ENCODE measurements around the gene AFM.

Gene AFM

DNA sequence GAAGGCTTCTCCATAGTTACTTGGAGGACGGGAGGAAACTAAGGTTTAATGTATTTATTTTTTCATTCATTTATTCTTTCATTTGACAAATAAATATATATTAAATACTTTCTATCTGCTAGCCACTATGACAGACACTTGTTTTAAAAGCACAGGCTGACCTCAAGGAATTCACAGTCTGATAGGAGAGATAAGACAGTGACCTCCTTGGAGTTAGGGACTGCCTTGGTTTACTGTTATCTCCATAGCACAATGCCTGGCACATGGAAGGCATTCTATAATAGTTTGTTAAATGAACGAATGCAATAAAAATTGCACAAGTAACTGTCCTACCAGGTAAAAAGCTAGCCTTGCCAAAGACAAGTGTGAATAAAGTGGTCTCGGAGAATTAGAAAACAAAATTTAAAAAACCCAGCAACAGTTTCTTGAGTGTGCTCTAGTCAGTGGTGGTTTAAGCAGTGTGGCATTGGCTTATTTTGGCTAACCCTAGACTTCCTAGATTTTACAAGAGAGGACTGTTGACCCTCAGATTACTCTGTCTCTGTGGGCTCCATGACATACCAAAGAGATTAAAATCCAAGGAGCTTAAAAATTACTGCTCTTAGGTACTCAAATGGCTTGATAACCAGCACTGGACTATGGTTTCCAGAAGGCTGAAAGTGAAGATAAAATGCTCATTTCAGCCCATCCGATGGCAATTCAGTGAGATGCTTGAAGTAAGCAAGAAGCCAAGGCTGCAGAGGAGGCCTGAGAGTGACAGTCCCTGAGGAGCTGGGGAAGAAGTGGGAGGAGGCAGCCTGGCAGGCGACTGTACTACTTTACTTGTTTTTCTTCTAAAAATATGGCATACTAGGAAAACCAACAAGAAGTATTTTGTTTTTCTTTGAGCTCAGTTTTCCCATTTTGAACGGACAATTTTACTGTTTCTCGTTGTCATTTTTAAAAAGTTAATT lies 35.9 kb upstream of the AFM start:
- DNase-seq (ENCODE audit: extremely low spot score): no peak
- no peak for TF ChIP-seq L3MBTL2 (conservative IDR thresholded peaks at IDR 0.05)
- TF ChIP-seq ARNT (IDR thresholded peaks at IDR 0.05): no peak
- no peak for TF ChIP-seq BHLHE40 (IDR thresholded peaks at IDR 0.05; ENCODE audit: borderline replicate concordance)
- TF ChIP-seq ELF4 (IDR thresholded peaks at IDR 0.05): no peak
- no peak for TF ChIP-seq HDGF (IDR thresholded peaks at IDR 0.05; ENCODE audit: borderline replicate concordance)
- no peak for TF ChIP-seq LEF1 (IDR thresholded peaks at IDR 0.05; ENCODE audit: borderline replicate concordance)
- TF ChIP-seq FOXK2 (IDR thresholded peaks at IDR 0.05): no peak
- TF ChIP-seq SUZ12 (IDR thresholded peaks at IDR 0.05): no peak
- no peak for TF ChIP-seq SP1 (IDR thresholded peaks at IDR 0.05)
- POLR2A ChIA-PET: interaction anchor here (1.1 kb wide), 1 partner anchor 187 kb away, joined by 3 read pairs; the partner anchor contains the start of gene ANKRD17
- CTCF ChIA-PET: interaction anchor here (0.8 to 2.1 kb wide), 9 partner anchors 10 to 694 kb away, joined by 3 to 16 read pairs (median 4); no protein-coding TSS in a partner anchor

DNA sequence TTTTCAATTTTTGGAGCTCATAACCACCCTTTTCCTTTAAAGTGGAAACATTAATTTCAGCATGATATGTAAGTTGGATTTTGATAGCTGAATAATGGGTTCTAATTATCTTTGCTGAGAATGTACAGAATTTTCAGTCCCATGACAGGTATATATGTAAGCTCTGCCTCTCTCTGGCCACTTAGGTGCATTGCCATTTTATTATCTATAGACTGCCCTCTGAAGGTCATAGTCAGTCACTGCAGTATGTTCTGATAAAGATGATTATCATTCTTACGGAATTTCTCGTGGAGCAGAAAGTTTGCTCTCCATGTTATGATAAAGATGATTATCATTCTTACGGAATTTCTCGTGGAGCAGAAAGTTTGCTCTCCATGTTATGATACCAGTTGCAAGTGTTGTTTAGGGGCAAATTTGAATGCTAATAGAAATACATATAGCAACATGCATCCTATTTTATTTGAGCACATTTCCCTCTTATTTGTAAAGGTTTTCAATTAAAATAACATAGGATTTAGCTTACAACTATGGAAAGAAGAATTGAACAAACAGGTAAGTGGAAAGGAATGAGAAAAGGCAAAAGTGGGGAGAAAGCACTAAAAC lies 35.1 kb upstream of the AFM start:
- TF ChIP-seq, protein P1, sequence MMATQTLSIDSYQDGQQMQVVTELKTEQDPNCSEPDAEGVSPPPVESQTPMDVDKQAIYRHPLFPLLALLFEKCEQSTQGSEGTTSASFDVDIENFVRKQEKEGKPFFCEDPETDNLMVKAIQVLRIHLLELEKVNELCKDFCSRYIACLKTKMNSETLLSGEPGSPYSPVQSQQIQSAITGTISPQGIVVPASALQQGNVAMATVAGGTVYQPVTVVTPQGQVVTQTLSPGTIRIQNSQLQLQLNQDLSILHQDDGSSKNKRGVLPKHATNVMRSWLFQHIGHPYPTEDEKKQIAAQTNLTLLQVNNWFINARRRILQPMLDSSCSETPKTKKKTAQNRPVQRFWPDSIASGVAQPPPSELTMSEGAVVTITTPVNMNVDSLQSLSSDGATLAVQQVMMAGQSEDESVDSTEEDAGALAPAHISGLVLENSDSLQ (IDR thresholded peaks at IDR 0.05): no peak
- TF ChIP-seq BHLHE40 (IDR thresholded peaks at IDR 0.05; ENCODE audit: borderline replicate concordance): no peak
- TF ChIP-seq ARNT (IDR thresholded peaks at IDR 0.05): no peak
- TF ChIP-seq FOXM1 (IDR thresholded peaks at IDR 0.05; ENCODE audit: borderline replicate concordance): no peak
- no peak for TF ChIP-seq SP1 (IDR thresholded peaks at IDR 0.05)
- TF ChIP-seq L3MBTL2 (conservative IDR thresholded peaks at IDR 0.05): no peak
- TF ChIP-seq LEF1 (IDR thresholded peaks at IDR 0.05; ENCODE audit: borderline replicate concordance): no peak
- TF ChIP-seq HDGF (IDR thresholded peaks at IDR 0.05; ENCODE audit: borderline replicate concordance): no peak
- TF ChIP-seq SUZ12 (IDR thresholded peaks at IDR 0.05): no peak
- TF ChIP-seq ZNF384 (IDR thresholded peaks at IDR 0.05): no peak
- TF ChIP-seq CTBP1 (IDR thresholded peaks at IDR 0.05; ENCODE audit: borderline replicate concordance): no peak
- no peak for TF ChIP-seq FOXK2 (IDR thresholded peaks at IDR 0.05)
- no peak for TF ChIP-seq NFRKB (IDR thresholded peaks at IDR 0.05)
- TF ChIP-seq TARDBP (IDR thresholded peaks at IDR 0.05): no peak
- no peak for TF ChIP-seq ELF4 (IDR thresholded peaks at IDR 0.05)
- TF ChIP-seq FOXA1 (IDR thresholded peaks at IDR 0.05): no peak
- POLR2A ChIA-PET: interaction anchor here (1.1 kb wide), 1 partner anchor 188 kb away, joined by 3 read pairs; the partner anchor contains the start of gene ANKRD17
- peak; percentile 49 for DNase-seq (ENCODE audit: extremely low spot score)
- CTCF ChIA-PET: interaction anchor here (0.8 to 2.1 kb wide), 8 partner anchors 11 to 693 kb away, joined by 3 to 16 read pairs (median 5); no protein-coding TSS in a partner anchor

DNA sequence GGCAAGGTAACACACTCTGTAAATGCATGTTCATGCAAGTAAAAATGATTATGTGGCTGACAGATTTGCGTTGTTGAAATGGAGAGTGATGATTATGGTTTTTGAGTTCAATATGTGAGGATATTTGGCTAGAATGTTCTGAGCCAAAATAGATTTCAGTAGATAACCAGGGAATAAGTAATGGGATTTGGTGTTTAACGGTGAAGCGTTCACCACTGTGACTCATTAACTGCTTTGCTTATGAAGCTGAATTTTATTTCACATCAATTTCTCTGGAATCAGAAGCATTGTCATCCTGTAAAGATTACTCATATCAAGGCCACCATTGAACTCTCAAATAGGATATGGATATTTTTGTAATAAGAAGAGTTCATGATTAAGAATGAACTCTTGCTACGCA lies 33.9 kb upstream of the AFM start:
- TF ChIP-seq TARDBP (IDR thresholded peaks at IDR 0.05) (no peak), HDGF (IDR thresholded peaks at IDR 0.05; ENCODE audit: borderline replicate concordance) (no peak), SP1 (IDR thresholded peaks at IDR 0.05) (no peak), NFRKB (IDR thresholded peaks at IDR 0.05) (no peak), CTBP1 (IDR thresholded peaks at IDR 0.05; ENCODE audit: borderline replicate concordance) (no peak), ZNF384 (IDR thresholded peaks at IDR 0.05) (no peak), ELF4 (IDR thresholded peaks at IDR 0.05) (no peak), BHLHE40 (IDR thresholded peaks at IDR 0.05; ENCODE audit: borderline replicate concordance) (no peak), FOXK2 (IDR thresholded peaks at IDR 0.05) (no peak), L3MBTL2 (conservative IDR thresholded peaks at IDR 0.05) (no peak), LEF1 (IDR thresholded peaks at IDR 0.05; ENCODE audit: borderline replicate concordance) (no peak)
- TF ChIP-seq, protein P1 (IDR thresholded peaks at IDR 0.05): no peak
- ChIA-PET POLR2A (no interaction called here), CTCF (no interaction called here)

DNA sequence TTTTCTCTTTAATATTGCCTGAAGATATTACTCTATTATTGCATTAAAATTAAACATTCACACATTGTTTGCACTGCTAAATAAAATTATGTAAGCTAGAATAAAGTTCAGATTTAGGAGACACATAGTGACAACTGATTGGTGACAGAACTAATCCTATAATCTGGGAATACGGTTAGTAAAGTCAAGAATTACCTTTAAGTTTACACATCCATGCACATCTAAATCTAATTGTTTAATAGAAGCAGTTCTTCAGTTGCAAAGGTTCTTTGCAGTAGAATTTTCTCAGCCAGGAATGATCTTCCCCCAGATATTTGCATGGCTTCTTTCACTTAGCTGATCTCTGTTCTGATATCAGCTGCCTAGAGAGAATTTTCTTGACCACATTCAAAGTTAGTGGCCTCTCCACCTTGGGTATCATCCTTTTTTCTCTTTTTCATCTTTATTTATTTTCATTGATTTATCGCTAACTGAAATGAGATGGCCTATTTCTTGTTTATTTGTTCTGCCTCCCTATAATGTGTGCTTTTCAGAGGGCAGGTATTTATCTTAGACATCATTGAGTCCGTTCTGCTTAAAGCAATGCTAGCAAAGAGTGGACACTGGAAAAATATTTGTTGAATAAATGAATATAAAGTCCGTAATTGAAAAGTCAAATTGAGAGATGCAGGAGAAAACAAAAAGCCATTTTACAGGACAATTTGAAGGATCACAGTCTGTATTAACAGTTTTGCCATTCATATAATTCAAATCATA lies 32.9 kb upstream of the AFM start:
- TF ChIP-seq SUZ12 (IDR thresholded peaks at IDR 0.05) (no peak), ZNF384 (IDR thresholded peaks at IDR 0.05) (no peak)
- TF ChIP-seq, protein P1 (IDR thresholded peaks at IDR 0.05): no peak
- no peak for DNase-seq (ENCODE audit: extremely low spot score)
- ChIA-PET POLR2A (no interaction called here), CTCF (no interaction called here)

More for the DNA sequence above, 33.9 kb upstream of the AFM start:
- DNase-seq (ENCODE audit: extremely low spot score): no peak

DNA sequence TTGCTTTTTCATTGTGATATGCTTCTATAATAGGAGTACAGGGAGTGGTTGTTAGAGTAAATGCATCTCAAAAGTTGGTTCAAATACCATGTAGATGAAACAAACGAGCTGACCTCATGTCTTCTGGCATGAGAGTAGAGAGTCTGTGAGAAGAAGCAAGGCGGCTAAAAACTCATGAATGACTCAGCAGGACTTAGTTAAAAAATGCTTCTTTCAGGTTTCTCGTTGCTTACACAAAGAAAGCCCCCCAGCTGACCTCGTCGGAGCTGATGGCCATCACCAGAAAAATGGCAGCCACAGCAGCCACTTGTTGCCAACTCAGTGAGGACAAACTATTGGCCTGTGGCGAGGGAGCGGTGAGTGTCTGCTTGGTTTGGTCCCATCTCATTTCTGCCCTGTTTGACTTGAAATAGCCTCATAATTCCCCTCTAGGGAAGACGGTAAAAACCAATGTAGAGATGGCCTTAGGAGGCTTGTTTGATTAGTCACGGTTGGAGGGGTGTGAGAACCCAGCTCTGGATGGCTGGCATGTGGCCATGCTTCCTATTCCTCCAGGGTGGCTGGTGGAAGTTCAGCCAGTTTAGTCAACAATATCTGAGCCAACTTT lies 31.0 kb upstream of the AFM start:
- ChIA-PET POLR2A (no interaction called here), CTCF (interaction anchor here (1.4 kb wide), 1 partner anchor 110 kb away, joined by 4 read pairs; no protein-coding TSS in a partner anchor)
- TF ChIP-seq FOXM1 (IDR thresholded peaks at IDR 0.05; ENCODE audit: borderline replicate concordance) (no peak), SP1 (IDR thresholded peaks at IDR 0.05) (no peak)
- no peak for DNase-seq (ENCODE audit: extremely low spot score)
